ENCODE data around the gene PTGIS.
"Not testable (repeated sequence)": the region's sequence is repeated elsewhere in the genome, so short reads cannot be mapped to it uniquely, and the experiment has no call there.

The PTGIS gene

DNA sequence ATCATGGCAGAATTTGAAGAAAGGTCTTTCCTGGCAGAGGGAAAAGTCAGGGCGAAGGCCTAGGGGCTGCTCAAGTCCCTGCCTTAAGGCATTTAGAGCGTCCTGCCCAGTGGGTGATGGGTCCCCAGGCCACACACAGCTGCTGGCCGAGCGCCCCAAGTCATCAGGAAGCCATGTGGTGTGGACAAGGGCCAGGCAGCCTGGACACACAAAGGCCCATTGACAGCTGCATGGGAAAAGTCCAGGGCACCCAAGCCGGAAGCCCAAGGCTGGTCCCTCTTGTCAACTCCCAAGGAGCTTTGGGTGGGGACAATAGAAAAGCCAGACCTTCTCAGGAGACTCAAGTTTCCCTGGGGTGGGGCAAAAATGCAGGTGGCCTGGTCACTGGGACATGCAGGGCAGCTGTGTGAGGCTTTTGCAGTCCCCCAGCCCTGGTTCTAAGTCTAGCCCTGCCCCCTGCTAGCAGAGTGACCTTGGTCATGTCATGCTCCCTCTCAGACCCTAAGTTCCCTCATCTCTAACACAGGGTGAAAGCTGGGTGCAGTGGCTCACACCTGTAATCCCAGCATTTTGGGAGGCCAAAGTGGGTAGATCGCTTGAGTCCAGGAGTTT, 44.3 kb upstream of the PTGIS start:
- TF ChIP-seq, protein P1, sequence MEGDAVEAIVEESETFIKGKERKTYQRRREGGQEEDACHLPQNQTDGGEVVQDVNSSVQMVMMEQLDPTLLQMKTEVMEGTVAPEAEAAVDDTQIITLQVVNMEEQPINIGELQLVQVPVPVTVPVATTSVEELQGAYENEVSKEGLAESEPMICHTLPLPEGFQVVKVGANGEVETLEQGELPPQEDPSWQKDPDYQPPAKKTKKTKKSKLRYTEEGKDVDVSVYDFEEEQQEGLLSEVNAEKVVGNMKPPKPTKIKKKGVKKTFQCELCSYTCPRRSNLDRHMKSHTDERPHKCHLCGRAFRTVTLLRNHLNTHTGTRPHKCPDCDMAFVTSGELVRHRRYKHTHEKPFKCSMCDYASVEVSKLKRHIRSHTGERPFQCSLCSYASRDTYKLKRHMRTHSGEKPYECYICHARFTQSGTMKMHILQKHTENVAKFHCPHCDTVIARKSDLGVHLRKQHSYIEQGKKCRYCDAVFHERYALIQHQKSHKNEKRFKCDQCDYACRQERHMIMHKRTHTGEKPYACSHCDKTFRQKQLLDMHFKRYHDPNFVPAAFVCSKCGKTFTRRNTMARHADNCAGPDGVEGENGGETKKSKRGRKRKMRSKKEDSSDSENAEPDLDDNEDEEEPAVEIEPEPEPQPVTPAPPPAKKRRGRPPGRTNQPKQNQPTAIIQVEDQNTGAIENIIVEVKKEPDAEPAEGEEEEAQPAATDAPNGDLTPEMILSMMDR (IDR thresholded peaks at IDR 0.05; ENCODE audit: low read depth, low read length, missing control alignments): no peak
- H3K4me3 ChIP-seq (ENCODE audit: low read depth, low read length): no peak overlapping the region
- DNase-seq (ENCODE audit: low read depth): no peak
- in situ Hi-C loops (cut with HindIII; ENCODE audit: low sequenced_read_pairs): loop anchor here (25.0 kb wide), 1 partner anchor 225 kb away; no protein-coding TSS in a partner anchor

DNA sequence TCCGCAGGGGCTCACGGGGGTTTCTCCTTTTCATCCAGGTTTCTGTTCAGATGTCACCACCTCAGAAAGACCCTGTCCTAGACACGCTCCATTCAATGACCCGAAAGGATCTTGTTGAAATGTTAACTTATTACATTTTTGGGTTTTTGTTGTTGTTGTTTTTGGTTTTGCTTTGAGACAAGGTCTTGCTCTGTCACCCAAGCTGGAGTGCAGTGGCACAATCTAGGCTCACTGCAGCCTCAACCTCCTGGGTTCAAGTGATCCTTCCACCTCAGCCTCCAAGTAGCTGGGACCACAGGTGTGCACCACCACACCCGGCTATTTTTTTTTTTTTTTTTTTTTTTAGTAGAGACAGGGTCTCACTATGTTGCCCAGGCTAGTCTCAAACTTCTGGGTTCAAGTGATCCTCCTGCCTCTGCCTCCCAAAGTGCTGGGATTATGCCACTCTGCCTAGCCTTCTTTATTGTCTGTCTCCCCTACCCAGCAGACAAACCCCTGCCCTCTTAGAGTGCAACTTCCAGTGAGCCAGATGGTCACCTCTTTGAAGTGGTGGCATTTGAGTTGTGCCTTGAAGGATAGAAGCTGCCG, 43.7 kb upstream of the PTGIS start:
- not testable (repeated sequence) for H3K4me3 ChIP-seq (ENCODE audit: low read depth, low read length); DNase-seq (ENCODE audit: low read depth)
- in situ Hi-C loops (cut with HindIII; ENCODE audit: low sequenced_read_pairs): loop anchor here (25.0 kb wide), 1 partner anchor 226 kb away; no protein-coding TSS in a partner anchor

DNA sequence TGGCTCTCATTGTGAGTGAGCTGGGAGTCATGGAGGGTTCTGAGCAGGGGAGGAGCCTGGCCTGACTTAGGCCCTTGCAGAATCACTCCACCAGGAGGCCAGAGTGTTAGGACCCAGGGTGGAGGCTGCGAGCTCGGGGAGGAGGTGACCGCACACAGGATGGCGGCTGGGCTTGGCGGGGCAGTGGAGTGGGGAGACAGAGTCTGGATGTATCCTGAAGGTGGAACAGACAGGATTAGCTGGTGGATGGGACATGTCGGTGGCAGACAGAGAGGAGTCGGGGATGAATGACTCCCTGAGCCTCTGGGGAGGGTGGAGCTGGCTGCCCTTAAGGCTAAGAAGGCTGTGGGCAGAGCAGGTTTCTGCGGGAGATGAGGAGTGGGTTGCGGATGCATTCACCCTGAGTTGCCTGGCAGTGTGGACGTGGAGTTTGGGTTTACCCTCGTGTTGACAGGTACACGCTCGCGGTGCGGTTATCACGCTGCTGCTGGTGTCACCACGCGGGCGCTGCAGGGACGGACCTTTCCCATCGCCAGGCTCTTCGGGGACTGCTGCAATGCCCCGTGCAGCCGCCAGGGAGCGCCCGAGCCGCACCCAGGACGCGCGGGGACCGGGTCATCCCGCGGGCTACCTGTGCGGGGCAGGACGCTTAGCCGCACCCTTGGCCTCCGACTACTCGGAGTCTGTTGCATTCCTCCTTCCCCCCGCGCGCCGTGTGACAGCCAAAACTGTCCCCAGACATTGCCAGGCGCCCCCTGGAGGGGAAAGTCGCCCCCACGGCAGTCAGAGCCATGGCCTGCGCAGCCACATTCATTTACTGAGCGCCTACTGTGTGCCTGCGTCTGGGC, 43.0 kb upstream of the PTGIS start:
- TF ChIP-seq, protein P1 (IDR thresholded peaks at IDR 0.05; ENCODE audit: low read depth, low read length, missing control alignments): peak; percentile 96
- in situ Hi-C loops (cut with HindIII; ENCODE audit: low sequenced_read_pairs): loop anchor here (25.0 kb wide), 1 partner anchor 226 kb away; no protein-coding TSS in a partner anchor
- DNase-seq (ENCODE audit: low read depth): no peak
- no peak overlapping the region for H3K4me3 ChIP-seq (ENCODE audit: low read depth, low read length)

DNA sequence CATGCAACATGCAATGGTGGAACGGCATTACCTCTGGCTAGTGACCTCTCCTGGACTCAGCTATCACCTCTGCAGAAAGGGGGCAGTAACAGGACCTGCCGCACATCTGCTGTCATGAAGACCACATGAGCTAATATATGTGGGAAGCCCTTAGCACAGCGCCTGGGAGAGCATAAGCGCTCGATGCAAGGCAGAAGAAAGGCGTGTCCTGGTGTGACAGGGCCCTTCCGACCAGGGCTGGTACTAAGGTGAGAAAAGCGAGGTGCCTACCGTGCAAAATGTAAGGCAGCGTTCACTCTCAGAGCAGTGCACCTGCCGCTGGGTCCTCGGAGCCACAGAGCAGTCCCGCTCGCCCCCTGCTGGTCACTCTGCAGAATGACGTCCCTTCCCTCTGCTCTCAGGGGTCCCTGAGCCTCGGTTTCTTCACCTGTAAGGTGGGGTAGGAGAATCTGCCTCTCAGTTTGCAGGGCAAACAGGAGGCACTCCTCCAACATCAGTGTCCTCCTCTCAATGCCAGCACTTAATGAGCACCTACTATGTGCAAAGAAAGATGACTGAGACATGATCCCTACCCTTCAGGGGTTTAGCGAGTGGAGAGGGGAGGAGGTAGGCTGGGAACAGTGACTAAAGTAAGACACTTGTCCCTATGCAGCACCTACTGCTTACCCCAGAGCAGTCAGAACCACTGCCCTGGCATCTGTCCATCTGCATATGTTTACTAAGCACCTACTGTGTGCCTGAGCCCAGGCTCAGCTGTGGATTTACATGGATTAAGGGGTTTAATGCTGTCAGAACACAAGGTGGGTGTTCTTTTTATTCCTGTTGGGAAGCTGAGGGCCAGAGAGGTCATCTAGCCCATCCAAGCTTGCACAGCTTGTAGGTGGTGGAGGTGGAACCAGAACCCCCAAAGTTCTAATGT, 41.1 kb upstream of the PTGIS start:
- TF ChIP-seq, protein P1 (IDR thresholded peaks at IDR 0.05; ENCODE audit: low read depth, low read length, missing control alignments): peak; percentile 93
- no peak for DNase-seq (ENCODE audit: low read depth)
- no peak overlapping the region for H3K4me3 ChIP-seq (ENCODE audit: low read depth, low read length)
- in situ Hi-C loops (cut with HindIII; ENCODE audit: low sequenced_read_pairs): loop anchor here (25.0 kb wide), 1 partner anchor 228 kb away; no protein-coding TSS in a partner anchor

DNA sequence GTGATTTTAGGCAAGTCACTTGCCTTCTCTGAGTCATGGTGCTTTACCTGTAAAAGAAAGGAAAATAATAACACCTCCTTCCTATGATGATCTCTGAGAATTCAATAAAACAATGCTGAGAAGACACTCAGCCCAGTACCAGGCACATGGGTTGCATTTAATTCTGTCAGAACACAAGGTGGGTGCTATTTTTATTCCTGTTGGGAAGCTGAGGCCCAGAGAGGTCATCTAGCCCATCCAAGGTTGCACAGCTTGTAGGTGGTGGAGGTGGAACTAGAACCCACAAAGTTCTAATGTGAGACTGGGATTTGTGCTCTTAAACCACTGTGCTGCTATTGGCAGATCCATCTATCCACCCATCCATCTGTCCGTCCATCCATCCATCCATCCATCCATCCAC, 39.6 kb upstream of the PTGIS start:
- DNase-seq (ENCODE audit: low read depth): no peak
- H3K4me3 ChIP-seq (ENCODE audit: low read depth, low read length): no peak overlapping the region
- in situ Hi-C loops (cut with HindIII; ENCODE audit: low sequenced_read_pairs): loop anchor here (25.0 kb wide), 1 partner anchor 230 kb away; no protein-coding TSS in a partner anchor
- TF ChIP-seq, protein P1 (IDR thresholded peaks at IDR 0.05; ENCODE audit: low read depth, low read length, missing control alignments): no peak

DNA sequence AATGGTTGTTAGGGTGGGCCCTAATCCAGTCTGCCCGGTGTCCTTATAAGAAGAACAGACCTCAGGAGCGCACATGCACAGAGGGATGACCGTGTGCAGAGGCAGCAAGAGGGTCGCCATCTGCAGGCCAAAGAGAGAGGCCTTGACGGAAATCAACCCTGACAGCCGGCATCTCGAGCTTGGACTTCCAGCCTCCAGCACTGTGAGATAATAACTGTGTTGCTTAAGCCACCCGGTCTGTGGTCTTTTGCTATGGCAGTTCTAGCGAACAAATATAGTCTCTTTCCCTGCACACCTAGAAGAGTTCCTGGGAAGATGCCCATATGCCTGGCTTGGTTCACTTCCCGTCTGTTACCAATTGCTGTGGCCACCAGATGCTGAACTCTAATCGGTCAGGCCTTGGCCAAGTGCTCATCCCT, 35.3 kb upstream of the PTGIS start:
- no peak for DNase-seq (ENCODE audit: low read depth)
- in situ Hi-C loops (cut with HindIII; ENCODE audit: low sequenced_read_pairs): loop anchor here (25.0 kb wide), 1 partner anchor 234 kb away; no protein-coding TSS in a partner anchor
- no peak overlapping the region for H3K4me3 ChIP-seq (ENCODE audit: low read depth, low read length)
- TF ChIP-seq, protein P1 (IDR thresholded peaks at IDR 0.05; ENCODE audit: low read depth, low read length, missing control alignments): peak; percentile 65

All from astrocyte of the cerebellum (primary cell).